Activated naive CD4-positive, alpha-beta T cell treated with anti-CD3 and anti-CD28 coated beads, Interleukin-2, amount 50 U/mL, for 16 hours (primary cell): ENCODE data around the gene C2orf76.
"Not testable (repeated sequence)": the region's sequence is repeated elsewhere in the genome, so short reads cannot be mapped to it uniquely, and the experiment has no call there.

Source experiments
- DNase-seq: peaks from one replicate; pipeline ENCODE4 v3.0.0-alpha.2; 2020

C2orf76 gene

DNA sequence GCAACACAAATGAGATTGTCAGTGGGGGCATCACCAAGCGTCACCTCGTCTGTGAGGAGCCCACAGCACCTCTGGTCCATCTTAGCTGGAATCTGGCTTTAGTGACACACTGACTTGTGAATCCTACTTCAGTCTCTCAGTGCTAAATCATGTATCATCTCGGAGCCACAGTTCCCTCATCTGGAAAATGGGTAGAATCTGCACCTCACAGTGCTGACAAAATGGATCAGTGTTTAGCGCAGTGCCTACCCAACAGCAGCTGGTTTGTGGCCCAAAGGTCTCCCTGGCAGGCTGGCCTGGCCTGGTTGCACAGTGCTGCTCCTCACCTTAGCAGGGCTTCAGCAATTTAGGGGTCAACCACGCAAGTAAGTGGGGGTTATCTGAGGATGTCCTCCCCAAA lies 10.2 kb upstream of the C2orf76 start:
- DNase-seq, result no peak

DNA sequence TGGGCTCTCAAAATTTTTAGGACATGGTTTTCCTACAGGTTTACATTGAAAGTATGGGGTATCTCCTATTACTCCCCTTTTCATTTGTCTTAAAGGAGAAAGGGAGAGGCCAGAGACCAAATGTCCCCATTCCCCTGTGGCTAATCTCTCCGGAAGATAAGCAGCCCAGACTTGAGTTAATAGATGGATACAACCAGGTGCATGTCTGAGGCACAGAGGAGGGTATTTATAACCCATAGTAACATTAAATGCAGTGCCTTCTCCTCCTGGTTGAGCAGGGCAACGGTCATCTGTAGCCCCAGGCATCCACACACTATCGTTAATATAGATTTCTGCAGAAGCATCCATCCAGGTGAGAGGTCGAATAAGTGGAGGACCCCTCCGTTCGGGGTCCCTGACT lies 9.8 kb upstream of the C2orf76 start:
- not testable (repeated sequence) for DNase-seq

DNA sequence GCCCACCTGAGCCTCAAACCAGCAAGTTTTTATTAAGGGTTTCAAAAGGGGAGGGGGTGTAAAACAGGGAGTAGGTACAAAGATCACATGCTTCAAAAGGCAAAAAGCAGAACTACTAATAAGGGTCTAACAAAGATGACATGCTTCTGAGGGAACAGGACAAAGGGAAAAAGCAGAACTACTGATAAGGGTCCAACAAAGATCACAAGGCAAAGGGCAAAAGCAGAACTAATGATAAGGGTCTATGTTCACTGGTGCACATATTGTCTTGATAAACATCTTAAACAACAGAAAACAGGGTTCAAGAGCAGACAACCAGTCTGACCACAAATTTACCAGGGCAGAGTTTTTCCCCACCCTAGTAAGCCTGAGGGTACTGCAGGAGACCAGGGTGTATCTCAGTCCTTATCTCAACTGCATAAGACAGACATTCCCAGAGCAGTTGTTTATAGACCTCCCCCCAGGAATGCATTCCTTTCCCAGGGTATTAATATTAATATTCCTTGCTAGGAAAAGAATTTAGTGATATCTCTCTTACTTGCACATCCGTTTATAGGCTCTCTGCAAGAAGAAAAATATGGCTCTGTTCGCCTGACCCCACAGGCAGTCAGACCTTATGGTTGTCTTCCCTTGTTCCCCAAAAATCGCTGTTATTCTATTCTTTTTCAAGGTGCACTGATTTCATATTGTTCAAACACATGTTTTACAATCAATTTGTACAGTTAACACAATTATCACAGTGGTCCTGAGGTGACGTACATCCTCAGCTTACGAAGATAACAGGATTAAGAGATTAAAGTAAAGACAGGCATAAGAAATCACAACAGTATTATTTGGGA lies 7.5 kb upstream of the C2orf76 start:
- not testable (repeated sequence) for DNase-seq

DNA sequence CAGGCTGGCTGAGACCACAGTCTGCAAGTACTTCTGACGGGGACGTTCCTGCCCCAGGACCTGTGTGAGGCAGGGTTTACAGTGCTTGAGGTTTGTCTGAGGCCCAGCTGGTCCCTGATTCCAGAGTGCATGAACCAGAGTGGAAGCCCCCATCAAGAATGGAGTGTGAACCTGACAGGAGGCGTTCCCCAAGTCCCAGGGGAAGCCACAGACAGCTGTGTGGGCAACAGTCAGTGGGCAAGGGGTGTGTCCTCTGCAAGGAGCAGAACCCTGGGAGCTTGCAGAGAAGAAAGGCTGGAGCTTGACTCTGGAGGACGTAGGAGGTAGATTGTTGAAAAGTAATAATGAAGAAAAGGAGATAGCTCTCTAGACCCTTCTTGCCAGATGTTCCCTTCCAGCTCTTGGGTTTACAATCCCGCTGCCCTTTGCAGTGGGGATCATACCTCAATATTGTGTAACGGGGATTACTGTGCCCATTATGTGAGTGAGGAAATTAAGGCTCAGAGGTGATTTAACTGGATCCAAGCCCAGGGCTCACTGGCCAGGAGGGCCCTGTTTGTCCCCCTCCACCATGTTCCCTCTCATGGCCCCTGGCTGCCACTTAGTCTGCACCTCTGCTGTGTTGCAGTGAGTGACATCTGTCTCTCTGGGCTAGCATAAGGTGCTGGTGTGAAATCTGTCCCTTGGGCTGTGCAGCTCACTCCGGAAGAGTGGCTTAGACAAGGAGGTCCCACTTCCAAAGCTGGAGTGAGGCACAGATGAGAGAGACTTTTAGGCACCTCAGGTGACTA lies 6.3 kb upstream of the C2orf76 start:
- no peak for DNase-seq

DNA sequence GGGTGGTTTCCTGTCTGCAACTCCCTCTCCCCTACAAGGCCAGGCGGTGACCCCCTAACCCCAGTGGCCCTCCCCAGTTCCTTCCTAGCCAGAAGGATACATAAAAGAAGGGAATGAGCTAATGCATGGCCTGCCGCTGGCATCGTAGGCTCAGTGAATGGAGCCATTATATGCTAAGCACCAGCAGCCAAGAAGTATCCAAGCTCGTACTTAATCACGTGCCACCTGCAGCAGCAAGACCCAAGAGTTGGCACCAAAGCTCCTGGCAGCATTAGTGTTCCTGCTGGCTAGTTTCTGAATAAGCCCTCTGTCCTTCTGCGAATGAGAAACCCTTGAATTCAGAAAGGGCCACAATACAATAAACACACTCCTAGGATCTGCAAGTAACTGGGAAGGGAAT lies 4.5 kb upstream of the C2orf76 start:
- no peak for DNase-seq

DNA sequence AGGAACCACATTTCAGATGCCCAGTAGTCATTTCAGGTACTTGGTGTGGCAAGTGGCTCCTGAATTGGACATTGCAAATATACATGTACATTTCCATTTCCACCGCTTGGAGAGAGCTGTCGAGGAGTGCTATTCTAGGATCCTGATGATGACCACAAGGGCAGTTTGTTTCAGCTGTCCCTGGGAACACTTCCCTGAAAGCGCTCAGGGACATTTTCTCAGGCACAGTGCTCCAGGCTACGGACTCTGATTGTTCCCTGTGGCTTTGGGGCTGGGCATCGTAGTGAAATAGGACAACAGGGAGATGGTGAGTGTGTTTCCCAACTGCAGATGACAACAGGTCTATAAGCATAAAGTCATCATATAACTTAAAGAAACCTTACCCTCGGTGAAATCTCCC lies 3.2 kb upstream of the C2orf76 start:
- no peak for DNase-seq

DNA sequence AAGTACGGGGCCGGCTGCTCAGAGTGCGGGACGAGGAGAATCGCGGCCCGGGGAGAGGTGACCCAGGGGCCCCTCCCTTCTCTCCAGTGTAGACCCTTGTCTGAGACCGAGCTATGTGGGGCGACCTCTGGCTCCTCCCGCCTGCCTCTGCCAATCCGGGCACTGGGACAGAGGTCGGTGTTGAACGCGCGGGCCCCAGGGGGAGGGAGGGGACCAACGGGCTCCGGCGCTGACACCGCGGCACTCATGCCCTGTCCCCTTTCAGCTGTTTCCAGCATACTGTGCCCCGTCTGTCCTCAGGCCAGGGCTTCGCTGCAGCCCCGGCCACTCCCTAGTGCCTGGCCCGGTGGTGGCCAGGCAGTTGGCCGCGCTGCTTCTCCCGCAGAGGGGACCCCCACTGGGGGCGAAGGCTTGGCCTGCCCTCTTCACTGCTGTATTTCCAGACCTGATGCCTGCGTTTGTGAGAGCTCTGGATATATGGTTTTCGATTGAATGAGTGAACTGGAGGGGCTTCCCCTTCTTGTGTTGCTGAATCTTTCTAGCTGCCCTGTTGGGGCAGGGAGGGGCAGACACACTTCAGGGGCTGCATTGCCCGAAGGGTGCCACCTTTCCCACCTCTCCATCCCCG lies 952 bp upstream of the C2orf76 start:
- DNase-seq, result peak; percentile 45

DNA sequence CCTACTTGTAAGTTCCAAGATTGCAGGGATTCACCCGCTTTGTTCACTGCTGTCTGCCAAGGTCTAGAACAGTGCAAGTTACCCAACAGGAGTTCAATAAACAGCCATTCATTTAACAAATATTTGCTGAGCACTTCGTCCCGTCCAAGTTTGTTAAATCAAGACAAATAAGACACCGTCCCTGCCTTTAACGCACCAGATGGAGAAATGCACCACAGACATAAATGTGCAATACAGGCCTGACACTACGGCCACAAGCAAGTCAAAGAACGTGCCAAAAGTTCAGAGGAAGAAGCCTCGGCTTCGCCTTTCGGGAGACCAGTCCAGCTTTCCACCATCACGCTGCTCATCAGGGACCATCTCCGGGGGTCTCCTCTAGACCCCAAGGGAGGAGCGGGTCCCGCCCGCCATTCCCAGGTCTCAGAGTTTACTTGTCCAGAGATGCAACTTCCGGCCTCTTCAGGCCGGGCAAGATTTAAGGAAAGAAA lies 429 bp downstream of the C2orf76 start:
- DNase-seq, result no peak

DNA sequence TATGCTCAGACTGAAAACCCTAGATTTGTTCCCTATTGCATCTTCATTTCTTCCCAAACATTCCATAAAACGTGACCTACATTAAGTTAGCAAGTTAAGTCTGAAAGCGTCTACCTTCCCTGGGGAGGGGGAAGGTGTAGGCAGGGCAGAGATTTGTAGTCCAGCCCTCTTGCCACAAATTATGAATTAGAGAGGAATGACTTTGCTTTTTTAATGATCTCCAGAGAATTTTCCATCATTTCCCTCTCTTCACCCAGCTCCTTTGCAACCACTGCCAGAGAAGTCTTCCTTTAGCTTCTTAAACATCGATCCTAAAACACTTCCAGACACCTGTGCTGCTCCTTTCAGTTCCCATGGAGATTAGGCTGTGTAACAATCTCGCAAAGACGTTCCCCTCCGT lies 1.2 kb downstream of the C2orf76 start:
- DNase-seq, result no peak

DNA sequence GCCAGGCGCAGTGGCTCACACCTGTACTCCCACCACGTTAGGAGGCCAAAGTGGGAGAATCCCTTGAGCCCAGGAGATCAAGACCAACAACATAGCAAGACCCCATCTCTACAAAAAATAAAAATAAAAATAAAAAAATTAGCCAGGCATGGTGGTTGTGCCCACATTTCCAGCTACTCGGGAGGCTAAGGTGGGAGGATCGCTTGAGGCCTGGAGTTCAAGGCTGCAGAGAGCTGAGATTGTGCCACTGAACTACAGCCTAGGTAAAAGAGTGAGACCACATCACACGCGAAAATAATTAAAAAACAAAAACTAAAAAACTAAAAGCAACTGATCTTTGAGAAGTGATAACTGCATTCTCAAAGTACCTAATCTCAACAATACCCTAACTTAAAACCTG lies 1.8 kb downstream of the C2orf76 start:
- DNase-seq, result no peak

DNA sequence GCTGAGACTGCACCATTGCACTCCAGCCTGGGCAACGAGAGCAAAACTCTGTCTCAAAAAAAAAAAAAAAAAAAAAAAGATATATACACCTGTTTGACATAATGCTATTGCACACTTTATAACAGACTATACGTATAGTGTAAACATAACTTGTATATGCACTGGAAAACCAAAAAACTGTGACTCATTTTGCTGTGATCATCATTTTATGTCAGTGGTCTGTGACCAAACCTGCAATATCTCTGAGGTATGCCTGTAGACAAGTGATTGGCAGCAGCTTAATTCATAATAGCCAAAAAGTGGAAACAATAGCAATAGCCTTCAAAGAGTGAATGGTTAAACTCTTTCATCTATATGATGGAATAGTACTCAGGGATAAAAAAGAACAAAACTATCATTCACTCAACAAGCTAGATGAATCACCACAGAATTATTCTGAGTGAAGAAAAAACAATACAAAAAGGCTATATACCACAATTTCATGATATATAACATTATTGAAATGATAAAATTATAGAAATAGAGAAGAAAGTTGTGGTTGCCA lies 6.1 kb downstream of the C2orf76 start:
- DNase-seq, result no peak

DNA sequence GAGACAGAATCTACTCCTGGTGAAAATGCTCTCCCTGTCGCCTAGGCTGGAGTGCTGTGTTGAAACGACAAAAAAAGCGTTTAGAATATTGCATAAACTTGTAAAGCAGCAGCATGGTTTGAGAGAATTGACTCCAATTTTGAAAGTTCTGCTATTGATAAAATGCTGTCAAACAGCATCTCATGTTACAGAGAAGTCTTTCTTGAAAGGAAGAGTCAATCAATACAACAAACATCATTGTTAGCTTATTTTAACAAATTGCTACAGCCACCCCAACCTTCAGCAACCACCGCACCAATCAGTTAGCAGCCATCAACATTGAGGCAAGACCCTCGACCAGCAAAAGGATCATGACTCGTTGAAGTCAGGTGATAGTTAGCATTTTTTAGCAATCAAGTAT lies 6.9 kb downstream of the C2orf76 start:
- DNase-seq, result no peak

DNA sequence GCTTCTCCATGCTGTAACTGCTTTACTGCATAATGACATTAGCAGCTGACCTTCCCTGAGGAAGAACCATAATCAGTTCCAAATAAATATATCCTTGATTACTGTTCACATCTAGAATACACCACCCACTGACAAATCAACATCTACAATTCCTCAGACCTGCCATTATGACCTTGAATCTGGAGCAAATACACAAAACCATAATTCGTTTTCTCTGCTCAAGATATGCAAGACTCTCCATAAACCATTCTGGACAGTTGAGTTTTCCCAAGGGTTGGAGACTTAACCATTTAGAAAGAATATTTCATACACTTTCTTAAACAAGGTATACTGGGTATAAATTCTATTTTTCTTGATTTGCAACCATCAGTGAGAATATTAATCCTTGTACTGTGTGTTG lies 11.8 kb downstream of the C2orf76 start:
- no peak for DNase-seq

DNA sequence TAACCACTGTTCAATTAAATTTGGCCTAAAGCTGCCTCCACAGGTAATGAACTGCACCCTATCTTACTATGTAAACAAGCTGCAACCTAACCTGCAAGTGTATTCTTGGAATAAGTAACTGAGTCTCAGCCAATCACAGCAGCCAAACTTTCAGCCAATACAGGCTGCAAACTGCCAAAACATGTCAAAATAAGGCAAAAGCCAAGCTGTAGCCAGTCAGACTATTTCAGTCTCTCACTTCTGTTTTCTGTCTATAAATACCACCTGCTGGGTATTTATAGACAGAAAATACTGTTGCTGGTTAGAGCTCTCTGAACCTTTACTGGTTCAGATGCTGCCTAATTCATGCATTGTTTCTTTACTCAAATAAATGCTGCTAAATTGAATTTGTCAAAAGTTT lies 14.3 kb downstream of the C2orf76 start:
- DNase-seq, result no peak

DNA sequence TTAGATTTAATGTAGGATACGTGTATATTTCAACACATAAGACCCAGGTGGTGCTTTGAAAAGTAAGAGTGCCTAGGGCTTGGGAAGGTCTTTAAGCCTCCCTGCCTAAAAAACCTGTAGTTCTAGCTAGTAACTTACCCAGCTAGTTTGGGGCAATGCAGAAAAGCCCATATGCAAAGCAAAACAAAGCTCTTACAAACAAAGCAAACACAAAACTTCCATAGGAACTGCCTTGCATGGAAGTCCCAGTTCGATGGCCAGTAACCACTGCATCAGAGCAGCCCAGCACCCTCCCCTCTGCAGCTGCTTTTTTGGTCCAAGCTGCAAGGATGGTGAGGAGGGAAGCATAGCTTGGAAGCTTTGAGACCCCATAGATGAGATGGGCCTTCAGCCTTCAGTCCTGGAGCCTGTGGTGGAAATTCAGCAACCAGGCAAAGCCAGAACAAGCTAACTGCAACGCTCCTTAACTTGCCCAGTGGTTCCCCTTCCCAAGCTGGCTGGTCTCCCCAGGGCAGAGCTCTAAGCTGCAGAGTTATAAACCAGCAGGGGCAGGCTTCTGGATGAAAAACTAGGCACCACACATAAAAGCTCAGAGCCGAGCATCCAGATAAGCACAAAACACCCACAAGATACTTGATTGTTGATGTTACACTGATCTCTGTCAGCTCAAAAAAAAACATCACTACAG lies 16.2 kb downstream of the C2orf76 start:
- no peak for DNase-seq

DNA sequence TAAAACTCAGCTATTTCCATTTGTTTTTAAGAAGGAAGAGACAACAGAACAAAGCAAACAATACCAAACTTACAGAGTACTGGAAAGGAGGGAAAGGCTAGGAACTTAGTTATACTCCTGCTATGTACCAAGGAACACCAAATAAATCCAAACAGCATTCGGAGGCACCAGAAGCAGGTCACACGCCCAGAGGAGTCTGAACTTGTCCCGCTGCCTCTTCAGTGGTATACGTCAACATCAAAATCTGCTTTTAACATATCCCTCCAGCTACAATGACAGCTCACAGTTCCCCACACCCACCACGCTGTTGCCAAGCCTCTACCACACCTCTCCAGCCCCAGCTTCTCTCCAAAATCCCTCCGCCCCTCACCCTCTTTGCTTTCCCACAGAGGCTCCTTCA lies 17.3 kb downstream of the C2orf76 start:
- no peak for DNase-seq

DNA sequence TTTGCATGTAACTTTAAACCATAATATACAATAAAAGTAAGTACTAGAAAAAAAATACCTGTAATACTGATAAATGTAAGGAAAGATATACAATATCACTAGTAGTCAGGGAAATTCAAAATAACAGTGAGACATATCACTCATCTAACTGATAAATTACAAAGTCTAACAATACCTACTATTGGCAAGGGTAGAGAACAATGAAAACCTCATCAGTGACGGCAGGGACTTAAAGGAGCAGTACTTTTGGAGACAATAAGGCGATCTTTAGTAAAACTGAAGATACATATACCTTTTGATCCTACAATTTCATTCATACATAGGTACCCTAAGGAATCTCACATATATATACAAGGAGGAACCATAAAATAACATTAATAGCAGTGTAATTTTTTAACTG lies 24.9 kb downstream of the C2orf76 start:
- DNase-seq, result no peak

DNA sequence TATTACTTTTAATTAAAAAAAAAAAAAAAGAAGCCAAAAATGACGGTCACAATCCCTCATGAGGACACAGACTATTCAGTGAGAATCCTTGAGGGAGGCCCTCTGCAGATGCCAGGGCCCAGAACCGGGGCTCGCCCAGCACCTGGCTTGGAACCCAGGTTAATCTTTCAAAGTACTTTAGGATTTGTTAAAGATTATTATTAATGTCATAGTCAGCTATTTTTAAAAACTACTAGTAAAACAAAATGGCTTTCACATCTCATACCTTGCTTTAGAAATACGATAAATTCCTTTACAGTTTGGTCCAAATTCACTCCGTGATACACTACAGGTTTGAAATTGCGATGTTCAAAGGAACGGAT lies 27.1 kb downstream of the C2orf76 start:
- DNase-seq, result no peak

DNA sequence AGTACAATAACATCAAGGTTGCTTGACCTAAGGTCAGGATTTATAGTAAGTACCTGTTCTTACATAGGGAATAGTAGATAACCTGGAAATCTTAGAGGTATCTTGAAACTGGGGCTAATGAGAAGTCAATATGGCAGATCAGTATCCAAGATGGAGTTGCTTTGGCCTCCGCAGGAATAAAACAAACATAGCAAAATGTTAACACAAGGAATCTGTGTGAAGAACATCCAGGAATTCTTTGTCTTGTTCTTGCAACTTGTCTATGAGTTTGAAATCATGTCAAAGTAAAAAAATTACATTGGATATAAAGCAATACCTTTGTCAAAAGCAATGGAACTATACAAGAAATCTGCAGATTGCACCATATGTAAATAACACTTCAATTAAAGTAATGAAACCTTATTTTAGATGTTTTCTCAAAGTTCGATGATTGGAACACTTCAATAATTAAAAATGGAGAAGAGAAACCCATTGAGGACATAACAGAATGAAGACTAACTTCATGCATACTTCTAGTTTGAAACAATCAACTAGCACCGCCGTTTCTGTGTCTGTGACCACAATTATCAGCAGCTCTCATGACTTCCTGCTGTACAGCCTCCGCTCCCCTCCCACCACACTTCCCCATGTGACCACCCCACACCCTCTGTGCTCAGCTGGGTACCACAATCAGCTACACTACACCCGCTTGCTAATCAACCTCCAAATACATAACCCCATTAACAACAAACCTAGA lies 27.6 kb downstream of the C2orf76 start:
- peak; percentile 14 for DNase-seq

DNA sequence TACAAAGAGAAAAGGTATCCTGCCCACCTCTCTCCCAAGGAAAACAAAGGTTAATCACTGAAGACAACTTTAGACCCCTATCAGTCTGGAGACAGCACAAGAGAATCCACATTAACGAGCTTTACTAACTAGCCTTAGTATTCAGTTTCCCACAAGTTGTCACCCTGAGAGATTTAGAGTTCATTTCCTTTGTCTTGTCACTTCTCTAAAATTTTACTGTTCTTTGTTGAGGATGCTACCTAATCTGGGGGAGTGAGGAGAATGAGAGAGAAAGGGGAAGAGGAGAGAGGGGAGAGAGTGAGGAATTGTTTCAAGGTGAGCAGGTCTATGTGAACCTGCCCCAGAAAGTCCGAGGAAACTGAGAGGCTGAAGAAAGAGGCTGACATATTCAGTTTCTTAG lies 28.4 kb downstream of the C2orf76 start:
- no peak for DNase-seq

DNA sequence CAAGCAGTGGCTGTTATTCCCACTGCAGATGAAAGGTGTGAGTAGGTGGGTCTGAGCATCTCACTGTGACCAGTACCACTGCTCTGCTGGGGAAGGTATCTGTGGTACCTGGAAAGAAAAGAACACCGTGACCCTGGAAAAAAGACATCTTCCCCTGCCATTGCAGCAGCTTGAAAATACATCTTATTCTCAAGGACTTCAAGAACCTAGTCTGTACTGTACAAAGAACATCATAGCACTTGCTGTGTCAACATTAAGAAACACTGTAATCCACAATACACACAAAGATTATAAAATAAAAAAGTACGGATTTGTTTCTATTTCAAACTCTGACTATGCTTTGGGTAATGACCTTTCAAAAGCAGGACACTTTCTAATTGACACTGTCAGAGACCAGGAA lies 28.9 kb downstream of the C2orf76 start:
- DNase-seq, result no peak

DNA sequence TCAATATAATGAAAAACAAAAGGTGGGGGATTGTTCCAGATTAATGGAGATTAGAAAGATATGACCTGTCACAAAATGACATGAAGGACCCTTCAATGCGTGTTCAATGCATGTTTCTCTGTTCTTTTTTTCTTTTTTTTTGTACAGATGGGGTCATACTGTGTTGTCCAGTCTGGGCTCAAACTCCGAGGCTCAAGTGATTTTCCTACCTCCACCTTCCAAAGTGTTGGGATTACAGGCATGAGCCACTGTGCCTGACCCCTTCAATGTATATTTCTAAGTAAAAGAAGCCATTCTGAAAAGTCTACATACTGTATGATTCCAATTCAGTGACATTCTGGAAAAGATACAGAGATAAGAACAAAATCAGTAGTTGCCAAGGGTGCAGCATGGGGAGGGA lies 32.8 kb downstream of the C2orf76 start:
- DNase-seq, result no peak
